ENCODE measurements around the gene ILK. TPM values are rescaled to one million over a fixed set of nuclear protein-coding genes. Genes with fewer than 3 reads are reported as not detected.

Gene ILK
- total and polyA plus RNA-seq, 3 donors from 2014 or later = 79.1 to 122 (median 109) TPM

GRCh38 chr11:6631361-6631890 is 27.9 kb downstream of the ILK start:
- no peaks in the 10 kb centered on the region for H3K9me3 ChIP-seq
- no peaks in the 10 kb centered on the region for H3K36me3 ChIP-seq (ENCODE audit: low read depth, missing control alignments)
- TF ChIP-seq CTCF (IDR thresholded peaks at IDR 0.05) = no peak
- TF ChIP-seq POLR2A (IDR thresholded peaks at IDR 0.05) = no peak
- no peak overlapping the region for H3K27ac ChIP-seq
- no peaks in the 10 kb centered on the region for H3K27me3 ChIP-seq
- H3K4me1 ChIP-seq = peaks cover 7% of the 10 kb centered on the region
- intact Hi-C loops (cut with DNase I; ENCODE audit: low total_unique reads) = no loop called here
- no peak overlapping the region for H3K4me3 ChIP-seq
- 79 to 87% methylated on average over 11 of the region's 11 CpGs for WGBS, 2 donors
- no peak for DNase-seq

GRCh38 chr11:6632116-6633073 is 28.8 kb downstream of the ILK start:
- TF ChIP-seq CTCF (IDR thresholded peaks at IDR 0.05) = no peak
- TF ChIP-seq POLR2A (IDR thresholded peaks at IDR 0.05) = no peak
- DNase-seq = no peak
- Histone ChIP-seq H3K27me3 (no peaks in the 10 kb centered on the region), H3K9me3 (no peaks in the 10 kb centered on the region), H3K36me3 (ENCODE audit: low read depth, missing control alignments) (no peaks in the 10 kb centered on the region), H3K4me3 (no peak overlapping the region), H3K4me1 (peaks cover 7% of the 10 kb centered on the region), H3K27ac (no peak overlapping the region)
- intact Hi-C loops (cut with DNase I; ENCODE audit: low total_unique reads) = no loop called here
- 90 to 94% methylated on average over 2 to 29 of the region's 29 CpGs for WGBS, 2 donors

- H3K4me3 ChIP-seq = no peak overlapping the region
- TF ChIP-seq CTCF (IDR thresholded peaks at IDR 0.05) (no peak), POLR2A (IDR thresholded peaks at IDR 0.05) (no peak)
- WGBS, 2 donors = 93 to 94% methylated on average over 12 to 16 of the region's 16 CpGs
- no peaks in the 10 kb centered on the region for H3K27me3 ChIP-seq
- H3K4me1 ChIP-seq = peaks cover 7% of the 10 kb centered on the region
- no peak overlapping the region for H3K27ac ChIP-seq
- H3K9me3 ChIP-seq = no peaks in the 10 kb centered on the region
- DNase-seq = no peak
- H3K36me3 ChIP-seq (ENCODE audit: low read depth, missing control alignments) = no peaks in the 10 kb centered on the region
- intact Hi-C loops (cut with DNase I; ENCODE audit: low total_unique reads) = no loop called here
Observed at GRCh38 chr11:6633422-6634408, 30.1 kb downstream of the ILK start.

GRCh38 chr11:6634534-6634933 is 31.0 kb downstream of the ILK start:
- intact Hi-C loops (cut with DNase I; ENCODE audit: low total_unique reads) = no loop called here
- no peaks in the 10 kb centered on the region for H3K9me3 ChIP-seq
- TF ChIP-seq CTCF (IDR thresholded peaks at IDR 0.05) (no peak), POLR2A (IDR thresholded peaks at IDR 0.05) (no peak)
- no peak overlapping the region for H3K4me3 ChIP-seq
- DNase-seq = no peak
- no peaks in the 10 kb centered on the region for H3K36me3 ChIP-seq (ENCODE audit: low read depth, missing control alignments)
- H3K27me3 ChIP-seq = no peaks in the 10 kb centered on the region
- peaks cover 7% of the 10 kb centered on the region for H3K4me1 ChIP-seq
- H3K27ac ChIP-seq = no peak overlapping the region
- 58 to 65% methylated on average over 1 of the region's 1 CpG for WGBS, 2 donors

Measured in testis (tissue), 3 donors.